Uterus (tissue), 4 donors: ENCODE data around the gene CES5A. TPM values are rescaled to one million over a fixed set of nuclear protein-coding genes. Genes with fewer than 3 reads are reported as not detected.

Source experiments
- DNase-seq, 2 donors: peaks; one replicate each; pipeline ENCODE4 v3.0.0-alpha.2; 2019 to 2020
- H3K27ac ChIP-seq, 2 donors: fragments of 200-600 bp; sonication (generic); 1 replicate in 1 of 2; 2 replicates in 1 of 2; pipeline ENCODE4 v1.5.1; 2016 to 2018
- H3K27me3 ChIP-seq, 2 donors: fragments of 200-600 bp; sonication (generic); one replicate each; pipeline ENCODE4 v1.5.1; 2018 to 2019; ENCODE audit warnings: control low read depth in 1 of 2
- H3K36me3 ChIP-seq, 2 donors: fragments of 200-600 bp; sonication (generic); one replicate each; pipeline ENCODE4 v1.5.1; 2019; ENCODE audit warnings: control low read depth in 1 of 2
- H3K4me1 ChIP-seq, 2 donors: fragments of 200-600 bp; sonication (generic); one replicate each; pipeline ENCODE4 v1.5.1; 2018 to 2019; ENCODE audit warnings: control low read depth in 1 of 2
- H3K4me3 ChIP-seq, 2 donors: fragments of 200-600 bp; sonication (generic); 1 replicate in 1 of 2; 2 replicates in 1 of 2; pipeline ENCODE4 v1.5.1; 2018 to 2019; ENCODE audit warnings: mild to moderate bottlenecking in 1 of 2
- H3K9me3 ChIP-seq, 2 donors: fragments of 200-600 bp; sonication (generic); one replicate each; pipeline ENCODE4 v1.5.1; 2019; ENCODE audit warnings: control low read depth in 1 of 2
- CTCF ChIP-seq, 4 experiments: fragments of 200-600 bp in 2 of 4; fragments of 450-650 bp in 2 of 4; sonication (generic) in 2 of 4; IDR thresholded peaks; one replicate each; pipeline ENCODE4 v1.5.1; 2016 to 2019; ENCODE audit warnings: antibody characterized with exemption in 4 of 4, mild to moderate bottlenecking in 2 of 4, moderate library complexity in 1 of 4
- POLR2A ChIP-seq, 2 donors: fragments of 450-650 bp; IDR thresholded peaks; one replicate each; pipeline ENCODE4 v1.6.1; 2016; ENCODE audit warnings: antibody characterized with exemption in 2 of 2, mild to moderate bottlenecking in 1 of 2, moderate library complexity in 1 of 2
- intact Hi-C: fragments of 100-400 bp; cut with DNase I; formaldehyde crosslinking; loops from one replicate; pipeline ENCODE4 v1.15.1; 2023; ENCODE audit warnings: low total_unique reads
- total RNA-seq, 4 donors: library from RNA; depleted of rRNA in 3 of 4; stranded (reverse); fragments of >200 nt in 3 of 4; gene quantifications; one replicate each; pipeline versions ENCODE4 v1.1.0 to v1.2.4, GENCODE V29; 2014 to 2023
- donor health status: DM: yes; HTN: yes; CAD: no.

CES5A gene
- total RNA-seq, 4 donors from 2014 or later: not detected

DNA sequence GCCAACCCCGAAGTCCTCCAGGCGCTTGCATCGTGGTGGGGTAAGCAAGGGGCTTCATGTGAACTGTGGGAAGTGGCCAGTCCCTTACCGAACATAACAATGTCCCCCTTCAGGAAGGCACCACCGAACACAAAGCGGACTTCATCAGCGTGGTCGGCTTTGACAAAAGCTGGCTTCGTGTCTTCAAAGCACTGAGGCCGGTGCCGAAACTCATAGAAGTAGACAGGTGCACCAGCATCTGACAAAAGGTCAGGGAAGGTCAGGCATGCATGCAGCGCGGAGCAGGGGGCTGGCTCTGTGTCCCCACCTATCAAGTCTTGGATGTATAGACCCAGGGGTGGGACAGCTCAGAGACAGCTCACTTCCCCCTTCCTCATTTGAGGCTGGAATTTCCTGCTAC, 25.6 kb downstream of the CES5A start:
- Histone ChIP-seq H3K4me3 (no peak overlapping the region), H3K9me3 (no peaks in the 10 kb centered on the region), H3K36me3 (no peaks in the 10 kb centered on the region), H3K4me1 (no peaks in the 10 kb centered on the region), H3K27me3 (peaks cover 0 to 11% of the 10 kb centered on the region in 2 donors), H3K27ac (no peak overlapping the region)
- intact Hi-C loops: no loop called here
- no peak for TF ChIP-seq POLR2A (IDR thresholded peaks at IDR 0.05)
- TF ChIP-seq CTCF (IDR thresholded peaks at IDR 0.05): no peak
- no peak for DNase-seq

- TF ChIP-seq CTCF (IDR thresholded peaks at IDR 0.05): no peak
- TF ChIP-seq POLR2A (IDR thresholded peaks at IDR 0.05): no peak
- H3K4me3 ChIP-seq: no peak overlapping the region
- peaks cover 0 to 11% of the 10 kb centered on the region in 2 donors for H3K27me3 ChIP-seq
- H3K4me1 ChIP-seq: no peaks in the 10 kb centered on the region
- H3K9me3 ChIP-seq: no peaks in the 10 kb centered on the region
- no peak for DNase-seq
- intact Hi-C loops: no loop called here
- no peak overlapping the region for H3K27ac ChIP-seq
- H3K36me3 ChIP-seq: no peaks in the 10 kb centered on the region
Measured at GRCh38 chr16:55846598-55847346, 28.4 kb downstream of the CES5A start.

DNA sequence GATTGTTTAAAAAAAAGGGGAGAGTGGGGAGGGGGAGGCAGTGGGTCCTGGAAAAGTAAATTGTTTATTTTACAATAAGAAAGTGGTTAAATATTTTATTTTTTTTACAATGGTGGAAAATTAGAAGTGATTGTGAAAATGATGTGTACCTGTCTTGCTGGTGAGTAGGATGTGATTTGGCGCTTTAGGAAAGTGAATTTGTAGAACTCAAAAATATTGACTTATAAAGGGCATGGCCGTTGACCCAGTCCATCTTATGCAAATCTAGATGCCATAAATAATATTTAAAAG, 32.1 kb downstream of the CES5A start:
- no peak overlapping the region for H3K27ac ChIP-seq
- no peak overlapping the region for H3K4me3 ChIP-seq
- no peak for DNase-seq
- H3K36me3 ChIP-seq: no peaks in the 10 kb centered on the region
- intact Hi-C loops: no loop called here
- no peak for TF ChIP-seq CTCF (IDR thresholded peaks at IDR 0.05)
- TF ChIP-seq POLR2A (IDR thresholded peaks at IDR 0.05): no peak
- H3K9me3 ChIP-seq: no peaks in the 10 kb centered on the region
- H3K4me1 ChIP-seq: no peaks in the 10 kb centered on the region
- peaks cover 0 to 5% of the 10 kb centered on the region in 2 donors for H3K27me3 ChIP-seq

GRCh38 chr16:55842369-55843104, 32.6 kb downstream of the CES5A start:
- intact Hi-C loops: no loop called here
- peaks cover 0 to 3% of the 10 kb centered on the region in 2 donors for H3K27me3 ChIP-seq
- no peaks in the 10 kb centered on the region for H3K9me3 ChIP-seq

More at GRCh38 chr16:55842369-55843104, 32.6 kb downstream of the CES5A start:
- Histone ChIP-seq H3K4me1 (no peaks in the 10 kb centered on the region), H3K36me3 (no peaks in the 10 kb centered on the region), H3K27ac (no peak overlapping the region), H3K4me3 (no peak overlapping the region)
- no peak for TF ChIP-seq POLR2A (IDR thresholded peaks at IDR 0.05)
- TF ChIP-seq CTCF (IDR thresholded peaks at IDR 0.05): peak; percentile 55 to 60 (median 58)
- no peak for DNase-seq
